Neural crest cell (in vitro differentiated cells): ENCODE results near the gene GABRB1. TPM values are rescaled to one million over a fixed set of nuclear protein-coding genes. Genes with fewer than 3 reads are reported as not detected.

ENCODE experiments used
- DNase-seq: peaks from one replicate; pipeline ENCODE4 v3.0.0; 2021; ENCODE audit warnings: low read depth, mixed read lengths, low spot score
- H3K27ac Mint-ChIP-seq: one replicate; pipeline ENCODE4 v1.8.0; 2021; ENCODE audit warnings: mild to moderate bottlenecking, mixed read lengths; ENCODE audit not compliant: unreplicated experiment
- H3K27me3 Mint-ChIP-seq: 2 replicates; pipeline ENCODE4 v1.8.0; 2021; ENCODE audit warnings: low read depth, mild to moderate bottlenecking, mixed read lengths
- H3K36me3 Mint-ChIP-seq: 2 replicates; pipeline ENCODE4 v1.8.0; 2021; ENCODE audit warnings: low read depth, mild to moderate bottlenecking, mixed read lengths
- H3K4me1 Mint-ChIP-seq: 2 replicates; pipeline ENCODE4 v1.8.0; 2021; ENCODE audit warnings: mixed read lengths
- H3K4me3 Mint-ChIP-seq: one replicate; pipeline ENCODE4 v1.8.0; 2021; ENCODE audit warnings: mild to moderate bottlenecking, mixed read lengths
- H3K9me3 Mint-ChIP-seq: 2 replicates; pipeline ENCODE4 v1.8.0; 2021; ENCODE audit warnings: mixed read lengths
- CTCF ChIP-seq: fragments of 200-600 bp; sonication (generic); conservative IDR thresholded peaks from 2 replicates; pipeline ENCODE4 v1.5.0; 2021; ENCODE audit warnings: antibody characterized with exemption, mild to moderate bottlenecking
- total RNA-seq: library from RNA; stranded (reverse); gene quantifications from 2 replicates; pipeline ENCODE4 v1.2.1, GENCODE V29; 2021

GABRB1 gene
- total RNA-seq, 1 donor from 2014 or later = not detected

GRCh38 chr4:47215759-47216158, 184.4 kb downstream of the GABRB1 start:
- no peak for TF ChIP-seq CTCF
- H3K4me3 Mint-ChIP-seq = no peak overlapping the region
- H3K27me3 Mint-ChIP-seq = no peaks in the 10 kb centered on the region
- H3K4me1 Mint-ChIP-seq = peaks cover 33% of the 10 kb centered on the region
- H3K9me3 Mint-ChIP-seq = no peaks in the 10 kb centered on the region
- DNase-seq = no peak
- no peak overlapping the region for H3K27ac Mint-ChIP-seq
- no peaks in the 10 kb centered on the region for H3K36me3 Mint-ChIP-seq

- Mint-ChIP-seq H3K36me3 (no peaks in the 10 kb centered on the region), H3K9me3 (no peaks in the 10 kb centered on the region), H3K4me1 (peaks cover 22% of the 10 kb centered on the region), H3K27ac (no peak overlapping the region), H3K27me3 (no peaks in the 10 kb centered on the region), H3K4me3 (no peak overlapping the region)
- no peak for DNase-seq
- TF ChIP-seq CTCF = no peak
Observed at GRCh38 chr4:47217291-47217690, 185.9 kb downstream of the GABRB1 start.

- DNase-seq = no peak
- Mint-ChIP-seq H3K36me3 (no peaks in the 10 kb centered on the region), H3K4me3 (no peak overlapping the region), H3K27ac (no peak overlapping the region), H3K4me1 (peaks cover 19% of the 10 kb centered on the region), H3K27me3 (no peaks in the 10 kb centered on the region), H3K9me3 (no peaks in the 10 kb centered on the region)
- TF ChIP-seq CTCF = no peak
Observed at GRCh38 chr4:47217884-47218283, 186.5 kb downstream of the GABRB1 start.

GRCh38 chr4:47218631-47219030, 187.3 kb downstream of the GABRB1 start:
- H3K27me3 Mint-ChIP-seq = no peaks in the 10 kb centered on the region
- H3K4me1 Mint-ChIP-seq = peaks cover 12% of the 10 kb centered on the region
- no peaks in the 10 kb centered on the region for H3K9me3 Mint-ChIP-seq
- no peak for DNase-seq
- no peak for TF ChIP-seq CTCF
- no peaks in the 10 kb centered on the region for H3K36me3 Mint-ChIP-seq
- no peak overlapping the region for H3K27ac Mint-ChIP-seq
- no peak overlapping the region for H3K4me3 Mint-ChIP-seq

GRCh38 chr4:47219586-47219985, 188.2 kb downstream of the GABRB1 start:
- no peak for DNase-seq
- peaks cover 2% of the 10 kb centered on the region for H3K4me1 Mint-ChIP-seq
- no peaks in the 10 kb centered on the region for H3K36me3 Mint-ChIP-seq
- H3K4me3 Mint-ChIP-seq = no peak overlapping the region
- H3K27ac Mint-ChIP-seq = no peak overlapping the region
- no peaks in the 10 kb centered on the region for H3K9me3 Mint-ChIP-seq
- H3K27me3 Mint-ChIP-seq = no peaks in the 10 kb centered on the region
- no peak for TF ChIP-seq CTCF

GRCh38 chr4:47221721-47222120, 190.4 kb downstream of the GABRB1 start:
- H3K27ac Mint-ChIP-seq = no peak overlapping the region
- TF ChIP-seq CTCF = no peak
- DNase-seq = no peak
- H3K27me3 Mint-ChIP-seq = no peaks in the 10 kb centered on the region
- H3K9me3 Mint-ChIP-seq = no peaks in the 10 kb centered on the region
- no peaks in the 10 kb centered on the region for H3K4me1 Mint-ChIP-seq
- H3K4me3 Mint-ChIP-seq = no peak overlapping the region
- no peaks in the 10 kb centered on the region for H3K36me3 Mint-ChIP-seq
